Measurements from ENCODE around the gene SYT17.

The SYT17 gene

GRCh38 chr16:19292186-19292585 lies 124.1 kb downstream of the SYT17 start:
- no peaks in the 10 kb centered on the region for H3K36me3 ChIP-seq (ENCODE audit: control insufficient read depth in 2 of 2, insufficient read depth in 1 of 2, low read length in 2 of 2)
- no peak for TF ChIP-seq PATZ1 (tag by site-specific recombination; IDR thresholded peaks at IDR 0.05)
- TF ChIP-seq ZNF280C (tag by site-specific recombination; IDR thresholded peaks at IDR 0.05): no peak
- TF ChIP-seq ZNF223 (tag by site-specific recombination; IDR thresholded peaks at IDR 0.05): no peak
- TF ChIP-seq, protein P1, sequence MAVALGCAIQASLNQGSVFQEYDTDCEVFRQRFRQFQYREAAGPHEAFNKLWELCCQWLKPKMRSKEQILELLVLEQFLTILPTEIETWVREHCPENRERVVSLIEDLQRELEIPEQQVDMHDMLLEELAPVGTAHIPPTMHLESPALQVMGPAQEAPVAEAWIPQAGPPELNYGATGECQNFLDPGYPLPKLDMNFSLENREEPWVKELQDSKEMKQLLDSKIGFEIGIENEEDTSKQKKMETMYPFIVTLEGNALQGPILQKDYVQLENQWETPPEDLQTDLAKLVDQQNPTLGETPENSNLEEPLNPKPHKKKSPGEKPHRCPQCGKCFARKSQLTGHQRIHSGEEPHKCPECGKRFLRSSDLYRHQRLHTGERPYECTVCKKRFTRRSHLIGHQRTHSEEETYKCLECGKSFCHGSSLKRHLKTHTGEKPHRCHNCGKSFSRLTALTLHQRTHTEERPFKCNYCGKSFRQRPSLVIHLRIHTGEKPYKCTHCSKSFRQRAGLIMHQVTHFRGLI (tag by site-specific recombination; IDR thresholded peaks at IDR 0.05): no peak
- no peak for TF ChIP-seq ZNF341 (tag by site-specific recombination; IDR thresholded peaks at IDR 0.05; ENCODE audit: low read depth)
- no peak for TF ChIP-seq ZNF214 (tag by site-specific recombination; IDR thresholded peaks at IDR 0.05; ENCODE audit: borderline replicate concordance)
- TF ChIP-seq ELK4 (IDR thresholded peaks at IDR 0.05; ENCODE audit: borderline replicate concordance, low read depth, low read length): no peak
- TF ChIP-seq ZNF324 (tag by site-specific recombination; IDR thresholded peaks at IDR 0.05): no peak
- no peak for TF ChIP-seq ZBTB49 (tag by site-specific recombination; IDR thresholded peaks at IDR 0.05; ENCODE audit: low read depth)
- no peak for TF ChIP-seq ZNF184 (tag by site-specific recombination; IDR thresholded peaks at IDR 0.05)
- no peak for TF ChIP-seq PRDM10 (tag by site-specific recombination; IDR thresholded peaks at IDR 0.05)
- TF ChIP-seq ZSCAN5A (tag by site-specific recombination; IDR thresholded peaks at IDR 0.05): no peak
- no peak for TF ChIP-seq KLF7 (tag by site-specific recombination; IDR thresholded peaks at IDR 0.05; ENCODE audit: borderline replicate concordance)
- TF ChIP-seq ZNF433 (tag by site-specific recombination; IDR thresholded peaks at IDR 0.05; ENCODE audit: low read depth): no peak
- no peak for TF ChIP-seq ZNF426 (tag by site-specific recombination; IDR thresholded peaks at IDR 0.05)
- POLR2A ChIA-PET: no interaction called here
- CTCF ChIA-PET: no interaction called here
- no peak overlapping the region for H3K4me3 ChIP-seq (ENCODE audit: low read depth, low read length)
- H3K9me3 ChIP-seq (ENCODE audit: control insufficient read depth, insufficient read depth, low read depth, low read length): no peaks in the 10 kb centered on the region
- H3K27ac ChIP-seq (ENCODE audit: extremely low read depth, low read depth, low read length): no peak overlapping the region
- H3K4me1 ChIP-seq (ENCODE audit: control insufficient read depth, insufficient read depth, low read length): no peaks in the 10 kb centered on the region
